Activated CD4-positive, alpha-beta T cell treated with anti-CD3 and anti-CD28 coated beads, Interleukin-2, amount 50 U/mL, for 24 hours (primary cell): ENCODE data around the gene ZP1.
A peak's percentile ranks its signal among the peaks of the same experiment; 100 is the strongest.
"Not testable (repeated sequence)": the region's sequence is repeated elsewhere in the genome, so short reads cannot be mapped to it uniquely, and the experiment has no call there.

Experiments used
- DNase-seq, 2 donors: peaks; one replicate each; pipeline ENCODE4 v3.0.0-alpha.2; 2020; ENCODE audit warnings: low read depth in 1 of 2, low spot score in 1 of 2

Gene ZP1

GRCh38 chr11:60866911-60867870, at the start of gene ZP1:
Gene ZP1 (plus strand): TSS chr11:60867542. CDS start chr11:60867562, 20 bp downstream.
- no peak for DNase-seq

GRCh38 chr11:60818057-60818456, 49.3 kb upstream of the ZP1 start:
- DNase-seq, result no peak

GRCh38 chr11:60821827-60822599, 45.3 kb upstream of the ZP1 start:
- no peak for DNase-seq

- DNase-seq, result not testable (repeated sequence)
These were observed 43.5 kb upstream of the ZP1 start for GRCh38 chr11:60823745-60824306.

GRCh38 chr11:60825118-60825517, 42.2 kb upstream of the ZP1 start:
- DNase-seq, result no peak

GRCh38 chr11:60825790-60826189, 41.6 kb upstream of the ZP1 start:
- DNase-seq, result no peak

- DNase-seq, result no peak
These were observed 36.7 kb upstream of the ZP1 start for GRCh38 chr11:60830478-60831142.

- peak; percentile 69 to 70 for DNase-seq
These were observed 36.2 kb upstream of the ZP1 start for GRCh38 chr11:60831143-60831500.

GRCh38 chr11:60831501-60832079, 35.8 kb upstream of the ZP1 start:
- no peak for DNase-seq

- DNase-seq, result no peak
These were observed 32.4 kb upstream of the ZP1 start for GRCh38 chr11:60834742-60835533.

- DNase-seq, result no peak
These were observed 31.9 kb upstream of the ZP1 start for GRCh38 chr11:60835534-60835846.

- no peak for DNase-seq
These were observed 30.4 kb upstream of the ZP1 start for GRCh38 chr11:60836866-60837515.

- DNase-seq, result no peak
These were observed 29.2 kb upstream of the ZP1 start for GRCh38 chr11:60838132-60838531.

GRCh38 chr11:60840470-60841430, 26.6 kb upstream of the ZP1 start:
- no peak for DNase-seq

- peak; percentile 98 to 100 for DNase-seq
These were observed 25.3 kb upstream of the ZP1 start, which contains the start of gene CCDC86 for GRCh38 chr11:60841797-60842667. Gene CCDC86 (plus strand): TSS chr11:60842113. CDS start chr11:60842125, 12 bp downstream.

GRCh38 chr11:60842668-60843600, 24.4 kb upstream of the ZP1 start:
- DNase-seq, result no peak
